OCI-LY3 (cell line): Measurements from ENCODE around the gene LEMD1.

Source experiments
- H2AFZ ChIP-seq: fragments of 200-600, 300-600 bp; shearing (Covaris generic); 2 replicates; pipeline ENCODE4 v1.6.0; 2014; ENCODE audit warnings: antibody characterized with exemption, low read depth, low read length
- H3K27ac ChIP-seq: fragments of 200-600, 300-600 bp; sonication (generic); 2 replicates; pipeline ENCODE4 v1.5.1; 2014; ENCODE audit warnings: mild to moderate bottlenecking, low read length, moderate library complexity, mixed read lengths
- H3K27me3 ChIP-seq: fragments of 200-600, 300-600 bp; sonication (generic); 2 replicates; pipeline ENCODE4 v1.6.1; 2014; ENCODE audit warnings: low read depth, low read length, mixed read lengths
- H3K36me3 ChIP-seq: fragments of 200-600, 300-600 bp; sonication (generic); replicated peaks from 2 replicates; pipeline ENCODE3; 2014; ENCODE audit warnings: low read depth, low read length, mixed read lengths
- H3K4me1 ChIP-seq: fragments of 300-600, 200-600 bp; sonication (generic); 2 replicates; pipeline ENCODE4 v1.6.1; 2014; ENCODE audit warnings: low read length, mixed read lengths
- H3K4me2 ChIP-seq: fragments of 200-600, 300-600 bp; sonication (generic); 2 replicates; pipeline ENCODE4 v1.6.1; 2014; ENCODE audit warnings: low read length, mixed read lengths
- H3K4me3 ChIP-seq: fragments of 300-600, 200-600 bp; sonication (generic); 2 replicates; pipeline ENCODE4 v1.5.1; 2014; ENCODE audit warnings: antibody characterized with exemption, mild to moderate bottlenecking, low read length, moderate library complexity
- H3K79me2 ChIP-seq: fragments of 300-600, 200-600 bp; shearing (Covaris generic); 2 replicates; pipeline ENCODE4 v1.6.1; 2014; ENCODE audit warnings: mild to moderate bottlenecking, low read length, mixed read lengths
- H3K9ac ChIP-seq: fragments of 300-600, 200-600 bp; shearing (Covaris generic); 2 replicates; pipeline ENCODE4 v1.6.0; 2014; ENCODE audit warnings: mild to moderate bottlenecking, low read length, moderate library complexity
- H3K9me3 ChIP-seq: fragments of 200-600, 300-600 bp; shearing (Covaris generic); 2 replicates; pipeline ENCODE4 v1.6.1; 2014; ENCODE audit warnings: low read length, mixed read lengths; ENCODE audit not compliant: insufficient read depth
- H4K20me1 ChIP-seq: fragments of 200-600, 300-600 bp; sonication (generic); 2 replicates; pipeline ENCODE4 v1.6.1; 2016; ENCODE audit warnings: low read length, mixed read lengths; ENCODE audit not compliant: insufficient read depth
- CTCF ChIP-seq: fragments of 200-600, 300-600 bp; sonication (generic); IDR thresholded peaks from 2 replicates; pipeline ENCODE4 v1.5.1; 2014; ENCODE audit warnings: antibody characterized with exemption, low read length, low read depth
- EZH2phosphoT487 ChIP-seq: fragments of 200-600 bp; shearing (Covaris generic); IDR thresholded peaks from 2 replicates; pipeline ENCODE4 v1.6.1; 2018; ENCODE audit warnings: antibody characterized with exemption, mixed run types, low read depth

LEMD1 gene

GRCh38 chr1:205359771-205360565 is 61.9 kb downstream of the LEMD1 start:
- H3K9me3 ChIP-seq, result no peaks in the 10 kb centered on the region
- no peak overlapping the region for H3K4me3 ChIP-seq
- no peak overlapping the region for H3K27ac ChIP-seq
- H3K9ac ChIP-seq, result no peak overlapping the region
- TF ChIP-seq EZH2phosphoT487 (no peak), CTCF (no peak)
- no peaks in the 10 kb centered on the region for H3K36me3 ChIP-seq
- H4K20me1 ChIP-seq, result no peaks in the 10 kb centered on the region
- H2AFZ ChIP-seq, result no peak overlapping the region
- H3K79me2 ChIP-seq, result no peaks in the 10 kb centered on the region
- peaks cover 60% of the 10 kb centered on the region for H3K27me3 ChIP-seq
- H3K4me2 ChIP-seq, result no peak overlapping the region
- no peaks in the 10 kb centered on the region for H3K4me1 ChIP-seq

GRCh38 chr1:205358579-205358978 is 63.3 kb downstream of the LEMD1 start:
- Histone ChIP-seq H3K4me1 (no peaks in the 10 kb centered on the region), H3K36me3 (no peaks in the 10 kb centered on the region), H3K4me3 (no peak overlapping the region), H2AFZ (no peak overlapping the region), H3K9ac (no peak overlapping the region), H3K4me2 (no peak overlapping the region), H3K27me3 (peaks cover 57% of the 10 kb centered on the region), H3K9me3 (no peaks in the 10 kb centered on the region), H3K79me2 (no peaks in the 10 kb centered on the region), H3K27ac (no peak overlapping the region), H4K20me1 (no peaks in the 10 kb centered on the region)
- no peak for TF ChIP-seq EZH2phosphoT487
- no peak for TF ChIP-seq CTCF

GRCh38 chr1:205357567-205357966 is 64.3 kb downstream of the LEMD1 start:
- Histone ChIP-seq H3K4me2 (no peak overlapping the region), H3K4me3 (no peak overlapping the region), H2AFZ (no peak overlapping the region), H4K20me1 (no peaks in the 10 kb centered on the region), H3K36me3 (no peaks in the 10 kb centered on the region), H3K27me3 (peaks cover 47% of the 10 kb centered on the region), H3K9me3 (no peaks in the 10 kb centered on the region), H3K4me1 (no peaks in the 10 kb centered on the region), H3K79me2 (no peaks in the 10 kb centered on the region), H3K27ac (no peak overlapping the region), H3K9ac (no peak overlapping the region)
- TF ChIP-seq CTCF (no peak), EZH2phosphoT487 (no peak)

- H3K79me2 ChIP-seq, result no peaks in the 10 kb centered on the region
- no peak within 1 kb of the TSS for H3K27ac ChIP-seq
- no peaks in the 10 kb centered on the region for H3K36me3 ChIP-seq
- no peaks in the 10 kb centered on the region for H3K4me1 ChIP-seq
- no peak within 1 kb of the TSS for H2AFZ ChIP-seq
- H4K20me1 ChIP-seq, result no peaks in the 10 kb centered on the region
- peaks cover 41% of the 10 kb centered on the region for H3K27me3 ChIP-seq
- no peak within 1 kb of the TSS for H3K4me2 ChIP-seq
- H3K9me3 ChIP-seq, result no peaks in the 10 kb centered on the region
- no peak within 1 kb of the TSS for H3K9ac ChIP-seq
- no peak for TF ChIP-seq EZH2phosphoT487
- TF ChIP-seq CTCF, result no peak
- no peak within 1 kb of the TSS for H3K4me3 ChIP-seq
Measured at GRCh38 chr1:205356440-205357139, 65.3 kb downstream of the LEMD1 start, which contains the start of gene KLHDC8A. KLHDC8A (minus strand) TSS chr1:205356922; CDS start chr1:205343604, 13,318 bp downstream.
